Measurements from ENCODE around the gene CDO1. TPM values are rescaled to one million over a fixed set of nuclear protein-coding genes. Genes with fewer than 3 reads are reported as not detected.

Gene CDO1
- polyA plus RNA-seq, 1 donor = 15.6 TPM

DNA sequence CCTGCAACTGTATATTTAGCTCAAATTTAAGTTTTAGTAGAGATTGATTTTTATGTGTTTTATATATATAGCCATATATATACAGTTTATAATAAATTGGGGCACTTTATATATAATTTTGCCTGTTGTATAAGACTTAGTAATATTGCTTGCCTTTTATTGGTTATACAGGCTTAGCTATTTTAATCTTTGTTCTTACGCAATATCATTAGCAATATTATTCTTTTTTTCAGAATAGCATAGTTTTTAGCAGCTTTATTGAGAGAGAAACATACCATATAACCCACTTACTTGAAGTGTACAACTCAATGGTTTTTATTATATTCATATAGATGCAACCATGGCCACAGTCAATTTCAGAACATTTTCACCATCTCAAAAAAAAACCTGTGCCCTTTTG lies 28.0 kb downstream of the CDO1 start:
- no peak for DNase-seq (ENCODE audit: low read depth)

DNA sequence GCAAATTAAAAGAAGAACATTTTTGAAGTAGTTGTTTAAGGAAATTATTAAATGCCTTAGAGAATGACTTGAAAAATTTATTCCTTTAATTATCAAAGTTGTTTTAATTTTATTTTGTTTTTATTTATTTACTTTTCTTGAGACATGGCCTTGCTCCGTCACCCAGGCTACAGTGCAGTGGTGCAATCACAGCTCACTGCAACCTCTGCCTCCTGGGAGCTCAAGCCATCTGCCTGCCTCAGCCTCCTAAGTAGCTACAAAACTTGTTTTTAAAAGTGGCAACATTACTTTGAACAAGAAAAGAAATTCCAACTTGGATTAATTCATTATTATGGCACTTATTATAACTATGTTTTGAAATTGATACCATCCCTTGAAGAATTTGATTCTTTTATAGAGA lies 29.0 kb downstream of the CDO1 start:
- no peak for DNase-seq (ENCODE audit: low read depth)

DNA sequence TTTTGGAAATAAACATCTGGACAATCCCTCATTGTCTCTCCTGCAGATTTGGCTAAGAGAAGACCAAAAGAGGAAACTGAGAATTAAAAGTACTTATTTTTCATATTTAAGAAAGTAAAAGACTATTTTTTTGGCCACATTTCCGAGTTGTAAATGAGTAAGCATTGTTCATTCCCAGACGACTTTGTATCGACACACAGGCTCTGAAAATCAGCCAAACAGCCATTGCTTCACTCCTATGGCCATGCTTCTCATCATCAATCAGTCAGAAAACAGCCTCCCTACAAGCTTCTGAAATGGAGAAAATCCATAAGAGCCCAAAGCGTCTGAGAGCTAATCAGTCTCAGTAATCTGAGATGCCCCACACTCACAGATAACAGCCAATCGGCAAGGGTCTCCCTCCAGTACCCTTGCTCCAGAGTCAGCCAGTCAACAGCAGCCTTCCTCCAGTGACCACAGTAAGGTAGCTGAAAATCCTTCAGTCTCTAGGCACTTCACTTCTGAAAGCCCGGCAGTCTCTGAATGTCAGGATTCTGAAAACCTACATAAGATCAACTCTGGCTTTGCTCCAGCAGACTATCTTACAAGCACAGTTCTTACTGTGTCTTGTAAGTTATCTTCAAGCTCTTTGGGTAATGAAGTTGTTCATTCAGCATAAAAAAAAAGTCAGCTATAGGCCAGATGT lies 30.9 kb downstream of the CDO1 start:
- no peak for DNase-seq (ENCODE audit: low read depth)

DNA sequence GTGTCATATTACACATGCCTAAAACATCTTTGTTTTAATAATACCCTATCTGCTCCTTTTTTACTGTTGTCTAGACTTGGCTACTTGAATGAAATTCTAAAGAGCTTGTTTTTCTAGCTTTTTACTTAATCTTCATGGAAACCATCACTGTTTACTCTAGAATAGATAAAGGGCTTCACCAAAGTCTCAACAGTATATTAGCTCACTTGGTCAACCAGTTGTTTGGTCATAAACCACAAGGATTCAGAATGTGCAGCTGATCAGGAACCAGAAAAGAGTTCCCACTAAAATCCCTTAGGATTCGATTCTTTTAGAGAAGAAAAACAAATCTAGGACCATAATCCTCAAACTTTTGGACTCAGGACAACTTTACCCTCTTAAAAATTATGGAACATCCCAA lies 38.0 kb downstream of the CDO1 start:
- no peak for DNase-seq (ENCODE audit: low read depth)

DNA sequence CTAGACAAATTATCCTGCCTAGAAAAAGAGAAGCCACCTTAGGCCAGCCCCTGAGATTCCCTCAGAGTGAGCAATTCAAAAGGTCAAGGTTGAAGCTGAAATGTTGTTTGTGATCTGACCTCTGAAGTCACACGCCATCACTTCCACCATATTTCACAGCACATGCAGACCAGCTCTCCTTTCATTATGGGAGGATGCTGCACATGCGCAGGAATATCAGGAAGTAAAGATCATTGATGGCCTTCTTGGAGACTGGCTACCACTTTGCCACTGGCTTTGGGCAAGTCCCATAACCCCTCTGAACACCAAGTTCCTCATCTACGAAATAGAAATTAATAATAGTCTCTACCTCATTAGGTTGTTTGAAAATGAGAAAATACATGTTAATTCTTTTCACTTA lies 39.5 kb downstream of the CDO1 start:
- no peak for DNase-seq (ENCODE audit: low read depth)

DNA sequence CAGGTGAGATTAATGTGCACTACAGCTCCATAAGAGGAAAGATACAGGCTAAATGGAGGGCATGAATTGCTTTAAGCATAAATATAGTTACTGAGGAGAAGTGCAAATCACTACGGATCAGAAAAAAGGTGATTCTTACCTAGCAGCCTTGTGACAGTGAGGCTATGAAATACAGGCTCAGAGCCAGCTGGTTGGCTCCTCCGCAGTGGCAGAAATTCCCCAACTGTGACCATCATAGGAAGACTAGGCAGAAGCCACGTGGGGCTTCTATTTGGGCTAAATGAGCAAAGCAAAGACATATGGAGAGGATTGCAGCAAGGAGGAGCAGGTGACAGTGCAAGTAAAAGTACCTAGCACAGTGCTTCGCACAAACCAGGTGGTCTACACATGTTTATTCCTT lies 40.5 kb downstream of the CDO1 start:
- no peak for DNase-seq (ENCODE audit: low read depth)

DNA sequence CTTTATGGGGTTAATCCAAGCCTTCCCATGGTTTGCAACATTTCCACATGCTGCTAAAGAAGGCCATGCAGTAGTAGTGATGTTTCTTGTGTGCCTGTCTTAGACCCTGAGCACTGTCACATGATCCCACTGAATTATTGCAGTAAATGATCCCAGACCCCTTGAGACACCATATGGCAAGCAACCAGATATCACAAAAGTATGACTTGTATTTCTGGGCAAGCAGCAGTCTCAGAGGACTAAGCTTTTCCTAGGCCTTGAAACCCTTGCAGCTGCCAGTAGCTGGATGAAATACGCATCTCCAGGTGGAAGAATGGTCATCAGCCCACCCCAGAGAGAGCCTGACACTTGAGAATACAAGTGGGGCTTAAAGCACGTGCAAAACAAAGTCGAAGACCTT lies 41.8 kb downstream of the CDO1 start:
- peak; percentile 94 for DNase-seq (ENCODE audit: low read depth)

DNA sequence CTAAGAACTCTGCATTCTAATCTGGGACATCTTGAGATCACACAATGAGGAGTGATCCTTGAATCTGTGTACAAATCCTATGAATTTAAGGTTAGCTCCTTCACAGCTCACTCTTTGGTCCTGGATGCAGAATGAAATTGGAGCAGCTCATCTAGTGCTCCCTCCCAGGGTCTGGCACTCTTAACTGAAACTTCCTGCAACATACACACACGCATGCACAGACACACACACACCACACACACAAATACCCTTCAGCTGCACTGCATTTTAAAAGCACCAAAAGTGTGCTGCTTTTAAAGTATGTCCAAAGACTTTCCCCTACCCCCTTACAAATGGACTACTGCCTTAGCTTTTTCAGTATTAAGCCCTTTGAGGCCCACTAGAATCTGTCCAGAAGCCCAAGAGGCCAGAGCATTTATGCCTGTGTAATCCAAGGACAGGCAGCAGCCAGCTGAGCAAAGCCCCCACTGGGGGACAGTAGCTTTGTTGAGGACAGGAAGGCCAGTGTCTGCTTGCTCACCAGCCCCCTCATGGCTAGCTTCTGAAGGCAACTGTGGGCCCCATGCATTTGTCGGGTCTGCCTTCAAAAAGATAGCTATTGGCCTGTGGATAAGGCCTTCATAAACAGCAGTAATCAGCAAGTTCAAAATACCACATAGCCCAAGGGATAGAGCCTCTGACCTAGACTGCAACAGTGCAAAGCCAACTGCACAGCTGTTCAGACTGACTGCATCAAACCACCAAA lies 43.6 kb downstream of the CDO1 start:
- DNase-seq (ENCODE audit: low read depth) = no peak

DNA sequence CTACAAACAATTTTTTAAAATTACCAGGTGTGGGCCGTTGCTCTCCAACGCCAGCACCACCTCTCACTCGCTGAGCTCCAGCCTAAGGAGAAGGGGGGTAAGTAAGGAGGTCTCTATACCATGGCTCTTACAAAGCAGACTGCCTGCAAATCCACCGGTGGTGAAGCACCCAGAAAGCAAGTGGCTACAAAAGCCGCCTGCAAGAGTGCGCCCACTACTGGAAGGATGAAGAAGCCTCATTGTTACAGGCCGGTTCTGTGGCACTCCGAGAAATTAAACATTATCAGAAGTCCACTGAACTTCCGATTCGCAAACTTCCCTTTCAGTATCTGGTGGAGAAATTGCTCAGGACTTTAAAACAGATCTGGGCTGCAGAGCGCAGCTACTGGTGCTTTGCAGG lies 46.0 kb downstream of the CDO1 start:
- no peak for DNase-seq (ENCODE audit: low read depth)

DNA sequence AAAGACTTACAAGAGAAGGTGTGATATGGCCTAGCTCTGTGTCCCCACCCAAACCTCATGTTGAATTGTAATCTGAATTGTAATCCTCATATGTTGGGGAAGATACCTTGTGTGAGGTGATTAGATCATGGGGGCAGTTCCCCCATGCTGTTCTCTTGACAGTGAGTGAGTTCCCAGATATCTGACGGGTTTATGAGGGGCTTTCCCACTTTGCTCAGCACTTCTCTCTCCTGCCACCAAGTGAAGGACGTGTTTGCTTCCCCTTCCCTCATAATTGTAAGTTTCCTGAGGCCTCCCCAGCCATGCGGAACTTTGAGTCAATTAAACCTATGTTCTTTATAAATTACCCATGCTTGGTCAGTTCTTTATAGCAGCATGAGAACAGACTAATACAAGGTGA lies 49.0 kb downstream of the CDO1 start:
- no peak for DNase-seq (ENCODE audit: low read depth)

DNA sequence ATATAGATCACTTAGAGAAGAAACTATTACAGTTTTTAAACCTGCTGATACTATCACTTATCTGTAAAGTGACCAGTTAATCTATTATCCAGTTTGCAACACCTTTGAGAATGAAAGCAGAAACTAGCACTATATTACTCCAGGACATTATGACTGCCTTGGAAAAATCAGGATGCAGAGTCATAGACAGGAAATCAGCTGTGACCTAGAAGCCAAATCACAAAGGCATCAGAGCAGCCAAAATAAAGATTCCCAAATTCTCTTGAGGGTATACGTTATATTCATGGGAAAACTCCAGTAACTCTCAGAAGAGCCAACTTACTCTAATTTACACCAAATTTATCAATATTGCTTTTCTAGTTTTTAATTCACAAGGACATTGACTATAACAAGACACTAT lies 49.9 kb downstream of the CDO1 start:
- no peak for DNase-seq (ENCODE audit: low read depth)

DNA sequence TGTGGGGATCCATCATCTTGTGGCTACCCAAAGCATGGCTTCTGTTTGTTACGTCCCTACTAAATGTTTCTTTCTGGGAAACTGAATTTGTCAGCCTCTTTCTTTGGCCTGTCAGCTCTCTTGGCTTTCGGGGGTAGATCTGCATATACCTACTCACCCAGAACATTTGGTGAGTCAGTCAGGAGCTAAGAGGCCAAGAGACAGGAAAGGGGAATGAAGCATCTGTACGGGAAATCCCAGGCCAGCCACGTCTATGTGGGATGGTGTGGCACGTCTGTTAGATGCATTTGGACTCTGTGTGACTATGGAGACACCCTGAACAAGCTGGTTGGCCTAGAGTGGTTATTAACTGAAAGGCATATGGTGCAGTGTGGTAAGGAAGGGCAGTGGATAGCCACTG lies 58.1 kb downstream of the CDO1 start:
- DNase-seq (ENCODE audit: low read depth) = no peak

DNA sequence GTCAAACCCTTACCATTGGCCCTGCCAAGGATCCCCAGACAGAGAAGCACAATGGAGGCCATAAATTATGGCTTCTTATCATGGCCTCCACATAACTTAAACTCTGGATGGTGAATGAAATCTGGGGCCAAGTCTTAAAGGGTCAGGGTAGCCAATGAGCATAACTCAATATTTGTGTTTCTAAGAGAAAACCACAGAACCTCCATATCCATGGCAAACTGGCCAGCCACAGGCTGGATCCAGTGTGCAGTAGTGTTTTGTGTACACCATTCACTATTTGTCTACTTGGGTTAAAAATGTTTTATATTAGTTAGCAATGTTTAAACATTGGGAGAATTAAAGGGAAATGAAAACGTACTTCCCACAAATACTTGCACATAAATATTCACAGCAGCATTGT lies 60.8 kb downstream of the CDO1 start:
- no peak for DNase-seq (ENCODE audit: low read depth)

Other genes starting within 250 kb of the CDO1 start
- gene TICAM2, start 214.2 kb downstream of the CDO1 start, polyA plus RNA-seq (ENCODE audit: insufficient read length) = 5.4 TPM
- gene TMED7, start 190.6 kb downstream of the CDO1 start, polyA plus RNA-seq (ENCODE audit: insufficient read length) = 58.9 TPM
- gene ATG12, start 24.9 kb upstream of the CDO1 start, polyA plus RNA-seq (ENCODE audit: insufficient read length) = 60.1 TPM
- 85.6 TPM for gene AP3S1, start 25.3 kb upstream of the CDO1 start, polyA plus RNA-seq (ENCODE audit: insufficient read length)
- gene LVRN, start 145.8 kb upstream of the CDO1 start, polyA plus RNA-seq (ENCODE audit: insufficient read length) = 3.3 TPM
- not detected for gene ARL14EPL, start 215.8 kb upstream of the CDO1 start, polyA plus RNA-seq (ENCODE audit: insufficient read length)